Natural killer cell (primary cell): Measurements from ENCODE around the gene ZNF800. TPM values are rescaled to one million over a fixed set of nuclear protein-coding genes. Genes with fewer than 3 reads are reported as not detected.

Source experiments
- ATAC-seq, 3 donors: fragments of 150-1000 bp in 2 of 3; fragments of 200-7000 bp in 1 of 3; cut with Tn5 transposase; 1 replicate in 1 of 3; 2 replicates in 2 of 3; pipeline ENCODE4 v1.10.0; 2021; ENCODE audit warnings: mild to moderate bottlenecking in 2 of 3, moderate library complexity in 2 of 3
- DNase-seq, 2 donors: peaks; one replicate each; pipeline versions ENCODE4 v3.0.0 to v3.0.0-alpha.2; 2013 to 2021; ENCODE audit warnings: mixed read lengths in 1 of 2
- H3K27ac ChIP-seq: one replicate; pipeline ENCODE4 v1.5.1; 2013; ENCODE audit warnings: mild to moderate bottlenecking, low read length
- H3K27me3 ChIP-seq: one replicate; pipeline ENCODE4 v1.6.1; 2013; ENCODE audit warnings: low read length; ENCODE audit not compliant: control insufficient read depth, insufficient read depth
- H3K36me3 ChIP-seq: one replicate; pipeline ENCODE4 v1.6.1; 2013; ENCODE audit warnings: low read length; ENCODE audit not compliant: control insufficient read depth, insufficient read depth
- H3K4me1 ChIP-seq: one replicate; pipeline ENCODE4 v1.6.1; 2013; ENCODE audit warnings: low read length; ENCODE audit not compliant: control insufficient read depth, insufficient read depth
- H3K4me3 ChIP-seq: one replicate; pipeline ENCODE4 v1.5.1; 2013; ENCODE audit warnings: low read length
- H3K9me3 ChIP-seq: one replicate; pipeline ENCODE4 v1.6.1; 2013; ENCODE audit warnings: low read length; ENCODE audit not compliant: control insufficient read depth, insufficient read depth
- H3K27ac Mint-ChIP-seq, 2 donors: one replicate each; pipeline ENCODE4 v1.8.0; 2022; ENCODE audit warnings: mild to moderate bottlenecking in 2 of 2, mixed read lengths in 2 of 2, moderate library complexity in 1 of 2
- H3K27me3 Mint-ChIP-seq, 2 donors: one replicate each; pipeline ENCODE4 v1.8.0; 2022; ENCODE audit warnings: low read depth in 2 of 2, mixed read lengths in 2 of 2
- H3K36me3 Mint-ChIP-seq: one replicate; pipeline ENCODE4 v1.8.0; 2022; ENCODE audit warnings: mixed read lengths
- H3K4me1 Mint-ChIP-seq, 2 donors: one replicate each; pipeline ENCODE4 v1.8.0; 2022; ENCODE audit warnings: mixed read lengths in 2 of 2
- H3K4me3 Mint-ChIP-seq: one replicate; pipeline ENCODE4 v1.8.0; 2022; ENCODE audit warnings: mild to moderate bottlenecking, moderate library complexity, mixed read lengths
- H3K9me3 Mint-ChIP-seq, 2 donors: one replicate each; pipeline ENCODE4 v1.8.0; 2022; ENCODE audit warnings: mixed read lengths in 2 of 2
- WGBS: methylation state at CpG from one replicate; pipeline ENCODE4 v1.1.7; 2013; ENCODE audit warnings: missing lambda C conversion rate; ENCODE audit not compliant: insufficient coverage; 5-methylcytosine and 5-hydroxymethylcytosine counted together
- intact Hi-C: fragments of 100-400 bp; cut with micrococcal nuclease; formaldehyde crosslinking; loops from one replicate; pipeline ENCODE4 v1.14.2; 2022
- total RNA-seq, 4 donors: library from RNA; stranded (reverse); fragments of 120-200 nt in 1 of 4; gene quantifications; one replicate each; pipeline versions ENCODE4 v1.2.3 to v1.2.4, GENCODE V29; 2013 to 2022
- TF ChIP-seq, protein P1 (sequence below): fragments of 200-600 bp; IDR thresholded peaks from one replicate; pipeline ENCODE4 v1.8.0; 2022; ENCODE audit warnings: antibody characterized with exemption

ZNF800 gene
- total RNA-seq, 3 donors from 2014 or later (not counting 1 experiment from before 2014, with no cell fraction given), result 93.3 to 107 (median 101) TPM

GRCh38 chr7:127383123-127383835 is 9.2 kb downstream of the ZNF800 start:
- Histone ChIP-seq H3K27me3 (no peaks in the 10 kb centered on the region), H3K27ac (no peak overlapping the region), H3K4me3 (no peak overlapping the region), H3K4me1 (peaks cover 4% of the 10 kb centered on the region), H3K36me3 (peaks cover 39% of the 10 kb centered on the region), H3K9me3 (no peaks in the 10 kb centered on the region)
- Mint-ChIP-seq H3K27me3 (no peaks in the 10 kb centered on the region), H3K4me3 (no peak overlapping the region), H3K9me3 (no peaks in the 10 kb centered on the region), H3K4me1 (peaks cover 70 to 76% of the 10 kb centered on the region in 2 donors), H3K36me3 (peaks cover 6% of the 10 kb centered on the region), H3K27ac (peak overlapping the region; percentile 49 to 68)
- TF ChIP-seq, protein P1, sequence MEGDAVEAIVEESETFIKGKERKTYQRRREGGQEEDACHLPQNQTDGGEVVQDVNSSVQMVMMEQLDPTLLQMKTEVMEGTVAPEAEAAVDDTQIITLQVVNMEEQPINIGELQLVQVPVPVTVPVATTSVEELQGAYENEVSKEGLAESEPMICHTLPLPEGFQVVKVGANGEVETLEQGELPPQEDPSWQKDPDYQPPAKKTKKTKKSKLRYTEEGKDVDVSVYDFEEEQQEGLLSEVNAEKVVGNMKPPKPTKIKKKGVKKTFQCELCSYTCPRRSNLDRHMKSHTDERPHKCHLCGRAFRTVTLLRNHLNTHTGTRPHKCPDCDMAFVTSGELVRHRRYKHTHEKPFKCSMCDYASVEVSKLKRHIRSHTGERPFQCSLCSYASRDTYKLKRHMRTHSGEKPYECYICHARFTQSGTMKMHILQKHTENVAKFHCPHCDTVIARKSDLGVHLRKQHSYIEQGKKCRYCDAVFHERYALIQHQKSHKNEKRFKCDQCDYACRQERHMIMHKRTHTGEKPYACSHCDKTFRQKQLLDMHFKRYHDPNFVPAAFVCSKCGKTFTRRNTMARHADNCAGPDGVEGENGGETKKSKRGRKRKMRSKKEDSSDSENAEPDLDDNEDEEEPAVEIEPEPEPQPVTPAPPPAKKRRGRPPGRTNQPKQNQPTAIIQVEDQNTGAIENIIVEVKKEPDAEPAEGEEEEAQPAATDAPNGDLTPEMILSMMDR, result no peak
- DNase-seq (no peak), ATAC-seq (peak in 1 of 3 donors; percentile 26)
- 80% methylated on average over 1 of the region's 1 CpG for WGBS
- intact Hi-C loops, result no loop called here

DNA sequence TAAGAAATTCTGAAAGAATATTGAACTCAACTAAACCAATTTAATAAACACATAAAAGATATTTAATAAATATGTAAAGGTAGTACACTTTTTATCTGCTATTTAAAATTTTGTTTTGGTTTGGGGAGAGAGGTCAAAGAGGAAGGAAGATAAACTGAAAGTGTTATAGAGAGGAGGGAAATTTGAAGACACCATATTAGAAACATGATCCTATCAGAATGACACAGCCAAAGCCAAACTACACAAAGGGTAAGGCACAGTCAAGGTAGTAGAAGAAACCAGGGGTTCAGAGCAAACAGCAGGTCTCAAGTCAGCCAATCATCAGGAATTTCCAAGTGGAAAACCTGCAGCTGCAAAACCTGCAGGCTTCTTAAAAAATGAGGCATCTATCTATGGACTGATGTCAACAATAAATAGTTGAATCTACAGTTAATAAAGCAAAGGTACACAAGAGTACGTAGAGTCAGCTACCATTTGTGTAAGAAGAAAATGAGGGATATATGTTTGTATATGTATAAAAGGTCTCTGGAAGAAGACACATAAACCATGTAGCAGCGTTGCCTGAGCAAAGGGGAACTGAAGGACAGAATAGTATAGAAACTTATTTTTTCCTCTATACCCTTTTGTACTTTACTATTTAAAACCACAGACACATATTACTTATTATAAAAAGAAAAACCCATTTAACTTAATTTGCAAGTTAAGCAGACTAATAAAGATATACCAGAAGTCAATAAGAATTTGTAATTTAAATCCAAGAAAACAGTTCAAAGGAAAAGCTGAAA is 10.0 kb downstream of the ZNF800 start:
- peaks cover 2% of the 10 kb centered on the region for H3K4me1 ChIP-seq
- Mint-ChIP-seq H3K9me3 (no peaks in the 10 kb centered on the region), H3K36me3 (no peaks in the 10 kb centered on the region), H3K4me3 (peak overlapping the region; percentile 11), H3K27ac (peak overlapping the region; percentile 49 to 68), H3K4me1 (peaks cover 70 to 76% of the 10 kb centered on the region in 2 donors), H3K27me3 (no peaks in the 10 kb centered on the region)
- H3K4me3 ChIP-seq, result no peak overlapping the region
- no peaks in the 10 kb centered on the region for H3K9me3 ChIP-seq
- DNase-seq (no peak), ATAC-seq (no peak)
- intact Hi-C loops, result no loop called here
- peaks cover 33% of the 10 kb centered on the region for H3K36me3 ChIP-seq
- no peak overlapping the region for H3K27ac ChIP-seq
- TF ChIP-seq, protein P1, result no peak
- H3K27me3 ChIP-seq, result no peaks in the 10 kb centered on the region
- WGBS, result 100% methylated on average over 1 of the region's 2 CpGs

- no peak overlapping the region for H3K27ac ChIP-seq
- no peak for ATAC-seq
- no peak overlapping the region for H3K4me3 ChIP-seq
- peak overlapping the region; percentile 49 to 68 for H3K27ac Mint-ChIP-seq
- H3K27me3 Mint-ChIP-seq, result no peaks in the 10 kb centered on the region
- H3K27me3 ChIP-seq, result no peaks in the 10 kb centered on the region
- H3K4me1 Mint-ChIP-seq, result peaks cover 72 to 73% of the 10 kb centered on the region in 2 donors
- H3K4me3 Mint-ChIP-seq, result no peak overlapping the region
- intact Hi-C loops, result no loop called here
- peaks cover 6% of the 10 kb centered on the region for H3K36me3 Mint-ChIP-seq
- DNase-seq, result peak in 1 of 2 donors; percentile 15
- no peaks in the 10 kb centered on the region for H3K4me1 ChIP-seq
- H3K36me3 ChIP-seq, result peaks cover 37% of the 10 kb centered on the region
- no peaks in the 10 kb centered on the region for H3K9me3 ChIP-seq
- no peaks in the 10 kb centered on the region for H3K9me3 Mint-ChIP-seq
- TF ChIP-seq, protein P1, result no peak
Observed at GRCh38 chr7:127380479-127380878, 12.0 kb downstream of the ZNF800 start.
